GM12873 (cell line): Measurements from ENCODE around the gene NDUFAF7.

Experiments
- TF ChIP-seq, protein P1 (sequence below): IDR thresholded peaks from 2 replicates; pipeline ENCODE4 v1.5.1; 2012; ENCODE audit warnings: low read depth, mild to moderate bottlenecking, moderate library complexity, low read length, control low read depth; ENCODE audit not compliant: insufficient read depth; ENCODE audit errors: missing control alignments

Gene NDUFAF7, protein sequence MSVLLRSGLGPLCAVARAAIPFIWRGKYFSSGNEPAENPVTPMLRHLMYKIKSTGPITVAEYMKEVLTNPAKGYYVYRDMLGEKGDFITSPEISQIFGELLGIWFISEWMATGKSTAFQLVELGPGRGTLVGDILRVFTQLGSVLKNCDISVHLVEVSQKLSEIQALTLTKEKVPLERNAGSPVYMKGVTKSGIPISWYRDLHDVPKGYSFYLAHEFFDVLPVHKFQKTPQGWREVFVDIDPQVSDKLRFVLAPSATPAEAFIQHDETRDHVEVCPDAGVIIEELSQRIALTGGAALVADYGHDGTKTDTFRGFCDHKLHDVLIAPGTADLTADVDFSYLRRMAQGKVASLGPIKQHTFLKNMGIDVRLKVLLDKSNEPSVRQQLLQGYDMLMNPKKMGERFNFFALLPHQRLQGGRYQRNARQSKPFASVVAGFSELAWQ

DNA sequence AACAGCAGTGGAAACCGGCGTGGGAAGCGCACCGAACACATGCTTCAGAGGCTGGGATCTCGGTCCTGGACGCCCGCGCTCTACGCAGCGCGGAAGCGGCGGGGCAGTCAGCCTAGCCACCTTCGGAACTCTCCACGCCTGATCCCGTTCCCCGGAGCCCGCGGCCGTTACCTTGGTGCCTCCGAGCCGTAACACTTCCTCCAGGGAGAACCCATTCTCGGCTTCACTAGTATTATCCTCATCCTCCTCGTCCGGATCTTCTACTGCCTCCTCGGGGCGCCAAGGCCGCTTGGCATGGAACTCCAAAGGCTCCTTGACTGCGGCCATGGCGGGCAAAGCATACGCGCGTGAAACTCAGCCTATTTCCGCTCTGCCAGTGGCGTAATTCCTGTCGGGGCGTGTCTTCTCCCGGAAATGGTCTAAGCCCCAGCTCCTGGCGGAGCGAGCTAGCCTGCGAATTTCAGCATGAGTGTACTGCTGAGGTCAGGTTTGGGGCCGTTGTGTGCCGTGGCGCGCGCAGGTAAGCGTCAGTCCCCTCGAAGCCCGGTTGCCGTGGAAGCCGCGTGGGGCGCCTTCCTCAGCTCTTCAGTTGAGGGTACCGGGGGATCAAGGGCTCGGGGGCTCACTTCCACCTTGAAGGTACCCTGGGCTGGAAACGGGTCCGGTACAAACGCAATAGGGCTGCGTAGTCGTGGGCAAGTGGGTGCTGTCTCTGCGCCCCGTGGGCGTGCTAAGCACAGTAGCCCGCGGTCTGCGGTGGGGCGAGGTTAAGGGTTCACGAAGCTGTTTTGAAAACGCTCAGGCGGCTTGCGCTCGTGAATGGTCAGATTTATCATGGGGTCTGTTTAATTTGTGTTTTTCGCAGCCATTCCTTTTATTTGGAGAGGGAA, at the start of gene NDUFAF7, which contains the start of gene CEBPZ:
NDUFAF7 (plus strand) TSS at position 418 of the 890 bp plus-strand sequence; CDS start at position 466, 48 bp downstream.
CEBPZ (minus strand) TSS at position 356 of the 890 bp plus-strand sequence; CDS start at position 327, 29 bp downstream.
- TF ChIP-seq, protein P1, sequence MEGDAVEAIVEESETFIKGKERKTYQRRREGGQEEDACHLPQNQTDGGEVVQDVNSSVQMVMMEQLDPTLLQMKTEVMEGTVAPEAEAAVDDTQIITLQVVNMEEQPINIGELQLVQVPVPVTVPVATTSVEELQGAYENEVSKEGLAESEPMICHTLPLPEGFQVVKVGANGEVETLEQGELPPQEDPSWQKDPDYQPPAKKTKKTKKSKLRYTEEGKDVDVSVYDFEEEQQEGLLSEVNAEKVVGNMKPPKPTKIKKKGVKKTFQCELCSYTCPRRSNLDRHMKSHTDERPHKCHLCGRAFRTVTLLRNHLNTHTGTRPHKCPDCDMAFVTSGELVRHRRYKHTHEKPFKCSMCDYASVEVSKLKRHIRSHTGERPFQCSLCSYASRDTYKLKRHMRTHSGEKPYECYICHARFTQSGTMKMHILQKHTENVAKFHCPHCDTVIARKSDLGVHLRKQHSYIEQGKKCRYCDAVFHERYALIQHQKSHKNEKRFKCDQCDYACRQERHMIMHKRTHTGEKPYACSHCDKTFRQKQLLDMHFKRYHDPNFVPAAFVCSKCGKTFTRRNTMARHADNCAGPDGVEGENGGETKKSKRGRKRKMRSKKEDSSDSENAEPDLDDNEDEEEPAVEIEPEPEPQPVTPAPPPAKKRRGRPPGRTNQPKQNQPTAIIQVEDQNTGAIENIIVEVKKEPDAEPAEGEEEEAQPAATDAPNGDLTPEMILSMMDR, result no peak

DNA sequence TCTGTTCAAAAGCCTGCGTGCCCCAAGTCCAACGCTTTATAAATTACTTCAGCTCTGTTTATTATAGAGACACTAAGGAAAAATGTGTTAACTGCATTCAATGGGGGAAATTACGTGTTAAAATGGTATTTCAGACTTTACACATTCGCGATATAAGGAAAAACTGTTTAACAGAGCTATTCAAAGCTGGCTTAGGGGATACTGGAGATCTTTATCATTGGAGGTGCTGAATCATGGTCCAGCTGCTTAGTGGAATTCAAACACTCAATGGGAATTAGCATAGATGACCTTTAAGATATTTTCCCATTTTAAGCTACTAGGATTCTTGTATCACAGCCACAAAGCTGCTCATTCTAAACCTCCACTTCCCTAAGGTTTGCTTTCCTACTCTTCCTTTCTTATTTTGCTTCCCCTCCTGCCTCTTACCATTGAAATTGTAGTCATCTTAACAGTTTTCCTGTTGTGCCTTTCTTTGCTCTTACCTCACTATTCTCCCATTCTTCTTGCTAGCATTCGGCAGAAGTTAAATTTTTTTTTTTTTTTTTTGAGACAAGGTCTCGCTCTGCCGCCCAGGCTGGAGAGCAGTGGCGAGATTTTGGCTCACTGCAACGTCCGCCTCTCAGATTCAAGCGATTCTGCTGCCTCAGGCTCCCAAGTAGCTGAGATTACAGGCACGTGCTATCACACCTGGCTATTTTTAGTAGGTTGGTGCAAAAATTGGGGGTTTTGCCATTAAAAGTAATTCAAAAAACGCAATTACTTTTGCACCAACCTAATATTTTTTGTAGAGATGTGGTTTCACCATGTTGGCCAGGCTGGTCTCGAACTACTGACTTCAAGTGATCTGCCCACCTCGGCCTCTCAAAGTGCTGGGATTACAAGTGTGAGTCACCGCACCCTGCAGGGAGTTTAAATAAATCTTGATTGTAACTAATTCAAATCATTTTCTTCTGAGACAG, 49.5 kb upstream of the NDUFAF7 start:
- TF ChIP-seq, protein P1, result no peak

DNA sequence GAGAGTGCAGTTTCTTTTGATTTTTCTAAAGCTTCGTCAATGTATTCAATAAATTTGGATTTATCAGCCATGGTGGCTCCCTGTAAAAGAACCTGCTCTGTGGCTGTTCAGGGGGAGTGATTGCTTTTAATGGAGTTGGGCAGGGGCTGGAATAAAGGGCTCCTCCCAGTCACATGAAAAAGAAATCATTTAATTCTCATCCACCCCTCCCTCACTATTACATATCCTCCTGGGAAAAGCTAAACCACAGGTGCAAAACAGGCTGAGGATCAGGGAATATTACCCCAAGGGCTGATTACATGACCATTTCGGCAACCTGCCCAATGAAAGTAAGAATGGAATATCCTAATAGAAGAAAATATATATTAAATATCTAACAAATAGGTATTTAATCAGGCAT, 42.9 kb upstream of the NDUFAF7 start, which contains the start of gene SULT6B1:
SULT6B1 (minus strand) TSS at position 101 of the 400 bp plus-strand sequence; CDS start at position 71, 30 bp downstream.
- TF ChIP-seq, protein P1, result no peak

DNA sequence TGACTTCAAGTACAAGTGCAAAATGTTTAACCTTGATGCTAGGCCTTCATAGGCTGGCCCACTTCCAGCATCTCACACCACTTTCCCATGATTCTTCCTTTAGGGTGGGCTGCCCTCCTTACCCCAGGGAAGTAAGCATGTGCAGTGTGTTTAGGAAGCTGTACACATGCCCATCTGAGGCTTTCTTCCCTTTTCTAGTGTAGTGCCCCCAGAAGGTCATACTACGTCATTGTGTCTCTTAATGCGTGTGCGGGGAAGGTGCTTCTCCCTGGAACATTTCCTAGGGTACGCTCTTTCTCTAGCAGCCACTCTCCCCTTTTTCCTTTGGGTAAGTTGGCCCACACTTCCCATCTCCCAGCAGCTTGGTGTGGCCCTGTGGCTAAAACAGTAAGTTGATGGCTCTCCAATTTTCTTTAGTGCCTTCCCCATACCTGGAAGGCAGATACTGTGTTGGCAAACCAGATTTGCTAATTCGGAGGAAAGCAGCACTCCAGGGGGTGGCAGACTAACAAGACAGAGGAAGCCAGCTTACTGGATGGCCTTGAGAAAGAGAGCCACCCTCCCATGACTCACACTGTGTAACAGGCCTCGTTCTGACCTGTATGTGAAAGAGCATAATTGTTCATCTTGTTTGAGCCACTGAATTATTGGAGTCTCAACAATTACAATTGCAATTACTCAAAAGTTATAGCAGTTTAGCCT, 41.9 kb upstream of the NDUFAF7 start:
- TF ChIP-seq, protein P1, result no peak

DNA sequence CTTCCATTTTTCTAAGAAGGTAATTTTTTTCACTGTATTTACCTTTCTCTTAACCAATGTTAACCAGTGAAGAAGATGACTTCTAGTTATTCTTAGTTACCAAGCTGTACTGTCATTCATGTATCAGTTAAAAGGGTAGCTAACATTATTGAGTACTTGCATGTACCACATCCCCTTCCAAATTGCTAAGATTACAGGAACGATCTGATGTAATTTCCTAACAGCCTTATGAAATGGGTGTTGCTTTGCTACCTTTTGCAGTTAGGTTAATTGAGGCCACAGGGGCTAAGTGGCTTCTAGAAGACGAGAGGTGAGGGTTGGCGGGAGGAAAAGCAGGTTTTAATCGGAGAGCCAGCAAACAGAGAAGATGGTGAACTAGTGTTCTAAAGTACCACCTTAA, 41.2 kb upstream of the NDUFAF7 start:
- TF ChIP-seq, protein P1, result no peak

DNA sequence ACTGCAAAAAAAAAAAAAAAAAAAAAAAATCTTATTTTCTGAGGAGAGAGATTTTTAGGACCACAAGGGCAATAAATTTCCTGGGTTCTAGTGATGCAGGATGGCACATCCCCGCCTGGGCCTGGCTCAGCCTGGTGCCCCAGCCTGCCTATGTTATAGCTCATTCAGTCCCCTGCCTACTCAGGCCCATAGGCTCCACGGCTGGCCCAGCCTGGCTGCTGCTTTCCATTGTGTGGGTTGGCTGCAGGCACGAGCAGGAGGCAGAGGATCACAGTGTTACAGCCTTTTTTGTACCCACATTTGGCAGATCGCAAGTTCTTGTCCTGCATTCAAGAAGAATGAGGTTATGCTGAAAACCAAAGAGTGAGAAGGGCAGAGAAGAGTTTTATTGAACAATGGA, 40.2 kb upstream of the NDUFAF7 start:
- TF ChIP-seq, protein P1, result no peak
